PC-9 (cell line): ENCODE results near the gene DISC1. TPM values are rescaled to one million over a fixed set of nuclear protein-coding genes. Genes with fewer than 3 reads are reported as not detected.

Experiments
- BruUV-seq: library from RNA; stranded (reverse); fragments of 400-500 nt; replicated peaks from 2 replicates; lab custom pipeline; 2021; lab: Mats Ljungman, UMichigan
- CTCF ChIA-PET: fragments of 300-600 bp; sonication (Branson Sonifier 250); formaldehyde crosslinking; loops from one replicate; lab custom pipeline; 2022; ENCODE audit warnings: antibody characterized with exemption; lab: Charles Lee
- POLR2A ChIA-PET: fragments of 300-600 bp; sonication (Branson Sonifier 250); formaldehyde crosslinking; loops from one replicate; lab custom pipeline; 2022; ENCODE audit warnings: antibody characterized with exemption; ENCODE audit not compliant: unreplicated experiment; lab: Charles Lee
- DNase-seq, 2 experiments: peaks; one replicate each; pipeline versions ENCODE4 v3.0.0 to v3.0.0-alpha.2; 2015 to 2022; ENCODE audit warnings: mixed read lengths in 1 of 2
- H2AFZ ChIP-seq: fragments of 200-600 bp; sonication (generic); 2 replicates; pipeline ENCODE4 v1.8.1; 2017; ENCODE audit warnings: antibody characterized with exemption
- H3F3A ChIP-seq: fragments of 200-600 bp; sonication (generic); 2 replicates; pipeline ENCODE4 v1.8.1; 2017; ENCODE audit warnings: antibody characterized with exemption, mild to moderate bottlenecking, low read depth; ENCODE audit not compliant: insufficient read depth
- H3K27ac ChIP-seq: fragments of 200-600 bp; sonication (generic); 2 replicates; pipeline ENCODE4 v1.6.1; 2016; ENCODE audit warnings: mixed run types
- H3K27me3 ChIP-seq: fragments of 200-600 bp; sonication (generic); 2 replicates; pipeline ENCODE4 v1.6.1; 2016; ENCODE audit warnings: low read depth, mixed run types; ENCODE audit not compliant: insufficient read depth
- H3K36me3 ChIP-seq: fragments of 200-600 bp; sonication (generic); 2 replicates; pipeline ENCODE4 v1.6.1; 2016; ENCODE audit warnings: low read depth, mixed run types
- H3K4me1 ChIP-seq: fragments of 200-600 bp; sonication (generic); replicated peaks from 2 replicates; pipeline ENCODE4 v1.6.1; 2016; ENCODE audit warnings: mixed run types; ENCODE audit not compliant: insufficient read depth
- H3K4me2 ChIP-seq: fragments of 200-600 bp; sonication (generic); 2 replicates; pipeline ENCODE4 v1.6.1; 2017; ENCODE audit warnings: mixed run types
- H3K4me3 ChIP-seq: fragments of 200-600 bp; sonication (generic); 2 replicates; pipeline ENCODE4 v1.6.1; 2016; ENCODE audit warnings: mixed run types
- H3K79me2 ChIP-seq: fragments of 200-600 bp; sonication (generic); 2 replicates; pipeline ENCODE4 v1.6.1; 2017; ENCODE audit warnings: low read depth, mixed run types
- H3K9me2 ChIP-seq: fragments of 200-600 bp; sonication (generic); 2 replicates; pipeline ENCODE4 v1.8.1; 2017; ENCODE audit warnings: mild to moderate bottlenecking; ENCODE audit not compliant: insufficient read depth
- H3K9me3 ChIP-seq: fragments of 200-600 bp; sonication (generic); 2 replicates; pipeline ENCODE4 v1.8.1; 2016; ENCODE audit warnings: low read depth; ENCODE audit not compliant: insufficient read depth
- H4K20me1 ChIP-seq: fragments of 200-600 bp; sonication (generic); 2 replicates; pipeline ENCODE4 v1.8.1; 2017; ENCODE audit not compliant: insufficient read depth
- CTCF ChIP-seq: fragments of 200-600 bp; sonication (generic); conservative IDR thresholded peaks from 2 replicates; pipeline ENCODE4 v1.6.1; 2017; ENCODE audit warnings: mixed run types, antibody characterized with exemption, mild to moderate bottlenecking, moderate library complexity
- EZH2 ChIP-seq: fragments of 200-600 bp; sonication (generic); IDR thresholded peaks from 2 replicates; pipeline ENCODE4 v1.8.0; 2017; ENCODE audit warnings: antibody characterized with exemption, low read depth
- intact Hi-C: fragments of 100-400 bp; cut with micrococcal nuclease; formaldehyde crosslinking; loops from one replicate; pipeline ENCODE4 v1.10.0; 2022; ENCODE audit not compliant: unreplicated experiment
- total RNA-seq: library from RNA; stranded (reverse); gene quantifications from 2 replicates; pipeline ENCODE4 v1.2.3, GENCODE V29; 2021

The DISC1 gene
- total RNA-seq, 1 experiment from 2014 or later = 7.4 TPM

GRCh38 chr1:231861541-231862481 lies 235.2 kb downstream of the DISC1 start:
- H3K27me3 ChIP-seq = no peaks in the 10 kb centered on the region
- no peaks in the 10 kb centered on the region for H3K36me3 ChIP-seq
- H3K9me3 ChIP-seq = no peaks in the 10 kb centered on the region
- no peak overlapping the region for H3K27ac ChIP-seq
- H3K4me1 ChIP-seq = no peaks in the 10 kb centered on the region
- H3K4me3 ChIP-seq = no peak overlapping the region
- ChIA-PET POLR2A (interaction anchor here (0.5 kb wide), 1 partner anchor 105 kb away, joined by 4 read pairs; no protein-coding TSS in a partner anchor), CTCF (interaction anchor here (0.6 kb wide), 1 partner anchor 98 kb away, joined by 3 read pairs; no protein-coding TSS in a partner anchor)
- no peak for TF ChIP-seq EZH2
- no peak for TF ChIP-seq CTCF
- H3K9me2 ChIP-seq = no peaks in the 10 kb centered on the region
- no peaks in the 10 kb centered on the region for H4K20me1 ChIP-seq
- intact Hi-C loops = no loop called here
- no TSS peak for BruUV-seq
- no peak for DNase-seq
- H2AFZ ChIP-seq = no peak overlapping the region
- no peaks in the 10 kb centered on the region for H3K79me2 ChIP-seq
- H3F3A ChIP-seq = no peaks in the 10 kb centered on the region
- no peak overlapping the region for H3K4me2 ChIP-seq

- CTCF ChIA-PET = no interaction called here
- no peak overlapping the region for H3K4me2 ChIP-seq
- H3K27ac ChIP-seq = no peak overlapping the region
- no peaks in the 10 kb centered on the region for H3K36me3 ChIP-seq
- H3F3A ChIP-seq = no peaks in the 10 kb centered on the region
- intact Hi-C loops = no loop called here
- no peaks in the 10 kb centered on the region for H3K9me2 ChIP-seq
- no peaks in the 10 kb centered on the region for H3K4me1 ChIP-seq
- no peaks in the 10 kb centered on the region for H4K20me1 ChIP-seq
- no peaks in the 10 kb centered on the region for H3K9me3 ChIP-seq
- no peaks in the 10 kb centered on the region for H3K79me2 ChIP-seq
- no peak for DNase-seq
- no peak overlapping the region for H3K4me3 ChIP-seq
- no peak for TF ChIP-seq EZH2
- TF ChIP-seq CTCF = no peak
- POLR2A ChIA-PET = no interaction called here
- no peaks in the 10 kb centered on the region for H3K27me3 ChIP-seq
- no TSS peak for BruUV-seq
- no peak overlapping the region for H2AFZ ChIP-seq
These were observed 236.0 kb downstream of the DISC1 start for GRCh38 chr1:231862611-231863010.

- Histone ChIP-seq H4K20me1 (no peaks in the 10 kb centered on the region), H3K36me3 (no peaks in the 10 kb centered on the region), H3K79me2 (no peaks in the 10 kb centered on the region), H3K9me2 (no peaks in the 10 kb centered on the region), H3K27ac (no peak overlapping the region), H3F3A (no peaks in the 10 kb centered on the region), H3K4me2 (no peak overlapping the region), H3K27me3 (no peaks in the 10 kb centered on the region), H3K9me3 (no peaks in the 10 kb centered on the region), H3K4me1 (no peaks in the 10 kb centered on the region), H3K4me3 (no peak overlapping the region), H2AFZ (no peak overlapping the region)
- TF ChIP-seq EZH2 = no peak
- no peak for TF ChIP-seq CTCF
- no TSS peak for BruUV-seq
- no peak for DNase-seq
- intact Hi-C loops = no loop called here
- POLR2A ChIA-PET = interaction anchor here (0.5 kb wide), 1 partner anchor 288 kb away, joined by 7 read pairs; no protein-coding TSS in a partner anchor
- CTCF ChIA-PET = no interaction called here
These were observed 238.7 kb downstream of the DISC1 start for GRCh38 chr1:231865331-231865730.
